Fibroblast of skin of right quadriceps (primary cell): Measurements from ENCODE around the gene NDUFB7.
A peak's percentile ranks its signal among the peaks of the same experiment; 100 is the strongest.
"Not testable (repeated sequence)": the region's sequence is repeated elsewhere in the genome, so short reads cannot be mapped to it uniquely, and the experiment has no call there.

Experiments used
- DNase-seq: peaks from one replicate; pipeline ENCODE4 v3.0.0-alpha.2; 2013

The NDUFB7 gene

GRCh38 chr19:14571695-14572490, at the start of gene NDUFB7:
NDUFB7 (minus strand) TSS chr19:14572066; CDS start chr19:14572000, 66 bp downstream.
- peak; percentile 93 for DNase-seq

- DNase-seq = no peak
Observed at GRCh38 chr19:14619404-14619803, 47.5 kb upstream of the NDUFB7 start.

GRCh38 chr19:14616407-14616806, 44.5 kb upstream of the NDUFB7 start:
- DNase-seq = no peak

- no peak for DNase-seq
Observed at GRCh38 chr19:14615623-14616022, 43.8 kb upstream of the NDUFB7 start.

GRCh38 chr19:14614099-14614412, 42.2 kb upstream of the NDUFB7 start:
- DNase-seq = no peak

- DNase-seq = not testable (repeated sequence)
Observed at GRCh38 chr19:14613399-14614098, 41.7 kb upstream of the NDUFB7 start.

GRCh38 chr19:14612657-14613056, 40.8 kb upstream of the NDUFB7 start:
- no peak for DNase-seq

- not testable (repeated sequence) for DNase-seq
Observed at GRCh38 chr19:14612242-14612641, 40.4 kb upstream of the NDUFB7 start.

- no peak for DNase-seq
Observed at GRCh38 chr19:14611051-14611450, 39.2 kb upstream of the NDUFB7 start.

- DNase-seq = no peak
Observed at GRCh38 chr19:14606627-14607026, 34.8 kb upstream of the NDUFB7 start.

- no peak for DNase-seq
Observed at GRCh38 chr19:14603990-14604387, 32.1 kb upstream of the NDUFB7 start.

- no peak for DNase-seq
Observed at GRCh38 chr19:14599548-14600147, 27.8 kb upstream of the NDUFB7 start.

- no peak for DNase-seq
Observed at GRCh38 chr19:14595558-14595957, 23.7 kb upstream of the NDUFB7 start.

GRCh38 chr19:14589433-14589832, 17.6 kb upstream of the NDUFB7 start:
- peak; percentile 24 for DNase-seq

GRCh38 chr19:14585187-14585586, 13.3 kb upstream of the NDUFB7 start:
- peak; percentile 64 for DNase-seq

- not testable (repeated sequence) for DNase-seq
Observed at GRCh38 chr19:14584372-14584771, 12.5 kb upstream of the NDUFB7 start.

GRCh38 chr19:14582894-14583340, 11.1 kb upstream of the NDUFB7 start, which contains the start of gene CLEC17A:
CLEC17A (plus strand) TSS chr19:14583084; CDS start chr19:14583161, 77 bp downstream.
- no peak for DNase-seq

GRCh38 chr19:14580623-14581237, 8.9 kb upstream of the NDUFB7 start:
- DNase-seq = no peak

GRCh38 chr19:14577885-14578427, 6.1 kb upstream of the NDUFB7 start:
- no peak for DNase-seq

GRCh38 chr19:14577264-14577663, 5.4 kb upstream of the NDUFB7 start:
- DNase-seq = no peak

- no peak for DNase-seq
Observed at GRCh38 chr19:14576363-14576762, 4.5 kb upstream of the NDUFB7 start.

GRCh38 chr19:14575428-14575980, 3.6 kb upstream of the NDUFB7 start:
- no peak for DNase-seq
